ENCODE data around the gene SLC4A1AP. TPM values are rescaled to one million over a fixed set of nuclear protein-coding genes. Genes with fewer than 3 reads are reported as not detected.

The SLC4A1AP gene
- polyA plus RNA-seq, 1 of the 3 experiments (the other 2 are of a cell fraction) = 9.4 TPM

GRCh38 chr2:27663285-27664153 lies at the start of gene SLC4A1AP, which contains the start of gene SUPT7L (continued):
- TF ChIP-seq REST (IDR thresholded peaks at IDR 0.05; ENCODE audit: low read depth, low read length) (peak; percentile 76), SIN3A (IDR thresholded peaks at IDR 0.05; ENCODE audit: borderline replicate concordance, low read depth, low read length) (peak; percentile 72; the same call in 1 of the 2 replicates), TCF12 (IDR thresholded peaks at IDR 0.05) (peak; percentile 45; the same call in 1 of the 2 replicates), EP300 (IDR thresholded peaks at IDR 0.05; ENCODE audit: borderline replicate concordance in 1 of 2, low read depth in 1 of 2, low read length in 1 of 2) (no peak), FOXM1 (IDR thresholded peaks at IDR 0.05; ENCODE audit: low read depth) (peak; percentile 53; the same call in 1 of the 2 replicates), NRF1 (IDR thresholded peaks at IDR 0.05; ENCODE audit: low read depth, low read length) (peak; percentile 60), TEAD4 (IDR thresholded peaks at IDR 0.05; ENCODE audit: borderline replicate concordance, insufficient read depth) (no peak), SMC3 (IDR thresholded peaks at IDR 0.05; ENCODE audit: low read depth, low read length) (no peak), GABPA (IDR thresholded peaks at IDR 0.05; ENCODE audit: low read depth) (peak; percentile 95), MEF2A (IDR thresholded peaks at IDR 0.05; ENCODE audit: borderline replicate concordance, low read depth) (no peak), YY1 (IDR thresholded peaks at IDR 0.05; ENCODE audit: low read depth) (peak; percentile 97), JUND (IDR thresholded peaks at IDR 0.05) (no peak)

- Histone ChIP-seq H3K27me3 (ENCODE audit: insufficient read depth) (no peaks in the 10 kb centered on the region), H3K9ac (no peak overlapping the region), H3K4me1 (ENCODE audit: control insufficient read depth in 1 of 2, insufficient read depth in 2 of 2, low read depth in 1 of 2, low read length in 1 of 2) (no peaks in the 10 kb centered on the region), H4K20me1 (ENCODE audit: insufficient read depth) (no peaks in the 10 kb centered on the region), H3K79me2 (ENCODE audit: insufficient read depth) (peaks cover 42% of the 10 kb centered on the region), H3K27ac (ENCODE audit: low read depth in 2 of 2, low read length in 1 of 2) (no peak overlapping the region), H3F3A (replicated peaks; ENCODE audit: insufficient read depth) (no peaks in the 10 kb centered on the region), H3K4me3 (ENCODE audit: low read depth in 2 of 2, low read length in 1 of 2) (no peak overlapping the region), H3K4me2 (no peak overlapping the region), H3K9me3 (no peaks in the 10 kb centered on the region), H3K36me3 (replicated peaks in 1 of 2; ENCODE audit: control insufficient read depth in 1 of 2, insufficient read depth in 2 of 2, low read length in 1 of 2) (peaks cover 65 to 79% of the 10 kb centered on the region in 2 experiments), H2AFZ (ENCODE audit: low read depth) (no peak overlapping the region), H3K9me2 (no peaks in the 10 kb centered on the region)
- CTCF ChIA-PET = no interaction called here
- TF ChIP-seq CHD2 (IDR thresholded peaks at IDR 0.05; ENCODE audit: low read length, partially characterized antibody) (no peak), POLR2AphosphoS5 (IDR thresholded peaks at IDR 0.05; ENCODE audit: low read depth, low read length) (no peak), ZBTB33 (IDR thresholded peaks at IDR 0.05; ENCODE audit: borderline replicate concordance, low read depth) (no peak), TEAD4 (IDR thresholded peaks at IDR 0.05; ENCODE audit: borderline replicate concordance, insufficient read depth) (no peak), NFIC (IDR thresholded peaks at IDR 0.05; ENCODE audit: borderline replicate concordance) (no peak), RXRA (IDR thresholded peaks at IDR 0.05; ENCODE audit: borderline replicate concordance, low read depth) (no peak), RCOR1 (IDR thresholded peaks at IDR 0.05; ENCODE audit: low read length) (no peak), EP300 (IDR thresholded peaks at IDR 0.05; ENCODE audit: borderline replicate concordance in 1 of 2, low read depth in 1 of 2, low read length in 1 of 2) (no peak), FOSL2 (IDR thresholded peaks at IDR 0.05; ENCODE audit: borderline replicate concordance, low read depth) (no peak)
- POLR2A ChIA-PET = interaction anchor here (1.1 kb wide), 1 partner anchor 31 kb away, joined by 5 read pairs; the partner anchor contains the start of gene ZNF512
- 94% methylated on average over 2 of the region's 2 CpGs for WGBS (ENCODE audit: low lambda C conversion rate)
- no peak for DNase-seq
These were observed 49.7 kb upstream of the SLC4A1AP start for GRCh38 chr2:27613985-27614384.

All from SK-N-SH (cell line).